ENCODE data around the gene SNF8.

- no peak for TF ChIP-seq CTCF (IDR thresholded peaks at IDR 0.05)
- no peak for TF ChIP-seq POLR2AphosphoS5 (IDR thresholded peaks at IDR 0.05; ENCODE audit: low read depth, low read length)
- no peak for TF ChIP-seq SIN3A (IDR thresholded peaks at IDR 0.05; ENCODE audit: borderline replicate concordance, insufficient read depth, low read depth, low read length)
- TF ChIP-seq REST (IDR thresholded peaks at IDR 0.05; ENCODE audit: insufficient read depth in 1 of 2, low read depth in 2 of 2, low read length in 1 of 2): no peak
- TF ChIP-seq TCF7L2 (IDR thresholded peaks at IDR 0.05; ENCODE audit: low read depth, low read length): 0 out of 2 replicates have a peak, but pooled peaks have one; percentile 32
These were observed 47.8 kb upstream of the SNF8 start for GRCh38 chr17:48992444-48992843.
